ENCODE measurements around the gene ATP8B3.

Gene ATP8B3, protein sequence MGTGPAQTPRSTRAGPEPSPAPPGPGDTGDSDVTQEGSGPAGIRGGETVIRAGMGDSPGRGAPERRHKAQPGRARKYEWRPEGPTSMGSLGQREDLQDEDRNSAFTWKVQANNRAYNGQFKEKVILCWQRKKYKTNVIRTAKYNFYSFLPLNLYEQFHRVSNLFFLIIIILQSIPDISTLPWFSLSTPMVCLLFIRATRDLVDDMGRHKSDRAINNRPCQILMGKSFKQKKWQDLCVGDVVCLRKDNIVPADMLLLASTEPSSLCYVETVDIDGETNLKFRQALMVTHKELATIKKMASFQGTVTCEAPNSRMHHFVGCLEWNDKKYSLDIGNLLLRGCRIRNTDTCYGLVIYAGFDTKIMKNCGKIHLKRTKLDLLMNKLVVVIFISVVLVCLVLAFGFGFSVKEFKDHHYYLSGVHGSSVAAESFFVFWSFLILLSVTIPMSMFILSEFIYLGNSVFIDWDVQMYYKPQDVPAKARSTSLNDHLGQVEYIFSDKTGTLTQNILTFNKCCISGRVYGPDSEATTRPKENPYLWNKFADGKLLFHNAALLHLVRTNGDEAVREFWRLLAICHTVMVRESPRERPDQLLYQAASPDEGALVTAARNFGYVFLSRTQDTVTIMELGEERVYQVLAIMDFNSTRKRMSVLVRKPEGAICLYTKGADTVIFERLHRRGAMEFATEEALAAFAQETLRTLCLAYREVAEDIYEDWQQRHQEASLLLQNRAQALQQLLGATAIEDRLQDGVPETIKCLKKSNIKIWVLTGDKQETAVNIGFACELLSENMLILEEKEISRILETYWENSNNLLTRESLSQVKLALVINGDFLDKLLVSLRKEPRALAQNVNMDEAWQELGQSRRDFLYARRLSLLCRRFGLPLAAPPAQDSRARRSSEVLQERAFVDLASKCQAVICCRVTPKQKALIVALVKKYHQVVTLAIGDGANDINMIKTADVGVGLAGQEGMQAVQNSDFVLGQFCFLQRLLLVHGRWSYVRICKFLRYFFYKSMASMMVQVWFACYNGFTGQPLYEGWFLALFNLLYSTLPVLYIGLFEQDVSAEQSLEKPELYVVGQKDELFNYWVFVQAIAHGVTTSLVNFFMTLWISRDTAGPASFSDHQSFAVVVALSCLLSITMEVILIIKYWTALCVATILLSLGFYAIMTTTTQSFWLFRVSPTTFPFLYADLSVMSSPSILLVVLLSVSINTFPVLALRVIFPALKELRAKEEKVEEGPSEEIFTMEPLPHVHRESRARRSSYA (N-terminal part only)

GRCh38 chr19:1811942-1812425 is at the start of gene ATP8B3:
ATP8B3 (minus strand) TSS chr19:1812276; CDS start chr19:1811736, 540 bp downstream.
- DNase-seq (ENCODE audit: low read depth in 3 of 3), result peak; percentile 13 to 79 (median 56)

- DNase-seq (ENCODE audit: low read depth in 3 of 3), result no peak
Measured at GRCh38 chr19:1861599-1862031, 49.5 kb upstream of the ATP8B3 start.

- no peak for DNase-seq (ENCODE audit: low read depth in 3 of 3)
Measured at GRCh38 chr19:1860821-1861598, 48.9 kb upstream of the ATP8B3 start.

- DNase-seq (ENCODE audit: low read depth in 3 of 3), result peak in 1 of 3 donors; percentile 56
Measured at GRCh38 chr19:1860042-1860775, 48.1 kb upstream of the ATP8B3 start.

DNA sequence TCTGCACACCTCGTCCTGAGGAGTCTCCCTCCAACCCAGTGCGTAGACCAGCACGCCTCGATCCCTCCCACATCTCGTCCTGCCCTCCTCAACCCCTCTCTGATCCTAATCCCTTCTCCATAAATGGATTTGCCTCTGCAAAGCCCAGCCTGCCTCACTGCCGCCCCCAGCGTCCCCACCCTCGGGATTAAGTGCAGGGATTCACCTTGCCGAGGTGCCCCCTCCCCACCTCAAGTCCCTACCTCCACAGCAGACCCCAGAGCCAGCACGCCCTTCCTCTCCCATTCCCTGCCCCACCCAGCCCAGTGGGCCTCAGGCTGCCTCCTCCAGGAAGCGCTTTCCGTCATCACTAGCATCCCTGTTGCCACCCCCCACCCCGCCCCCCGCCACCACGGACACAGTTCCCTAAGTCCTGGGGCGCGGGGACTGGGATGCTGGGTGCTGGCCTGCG is 47.3 kb upstream of the ATP8B3 start:
- DNase-seq (ENCODE audit: low read depth in 3 of 3), result no peak

GRCh38 chr19:1858412-1859081 is 46.5 kb upstream of the ATP8B3 start:
- DNase-seq (ENCODE audit: low read depth in 3 of 3), result no peak

DNA sequence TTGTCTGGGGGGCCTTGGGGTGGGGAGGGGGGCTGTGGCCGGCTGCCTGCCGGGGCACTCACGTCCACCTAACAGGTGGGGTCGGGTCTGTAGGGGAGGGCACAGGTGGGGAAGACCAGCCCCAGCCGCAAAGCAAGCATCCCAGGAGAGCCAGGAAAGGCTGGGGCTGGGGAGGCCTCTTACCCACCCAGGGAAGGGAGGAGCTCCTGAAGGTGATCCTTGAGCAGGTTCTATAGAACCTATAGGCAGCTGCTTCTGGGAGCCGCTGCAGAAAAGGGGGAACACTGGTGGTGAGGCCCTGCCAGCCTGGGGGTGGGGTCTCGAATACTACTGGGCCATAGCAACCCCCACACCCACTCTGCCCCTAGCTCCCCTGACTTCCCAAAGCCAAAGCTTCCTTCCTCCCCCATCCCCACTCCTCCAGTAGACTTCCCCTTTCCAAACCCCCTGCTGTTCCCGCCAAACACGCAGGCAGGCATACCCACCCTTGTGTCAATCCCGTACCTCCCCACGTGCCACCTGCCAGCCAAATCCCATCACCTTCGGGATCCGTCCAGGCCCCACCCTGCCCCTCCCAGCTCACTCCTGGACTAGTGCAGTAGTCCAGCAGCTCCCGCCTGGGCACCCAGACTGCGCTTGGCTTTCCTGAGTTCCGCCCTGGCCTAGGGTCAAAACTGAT is 45.7 kb upstream of the ATP8B3 start:
- DNase-seq (ENCODE audit: low read depth in 3 of 3), result no peak

DNA sequence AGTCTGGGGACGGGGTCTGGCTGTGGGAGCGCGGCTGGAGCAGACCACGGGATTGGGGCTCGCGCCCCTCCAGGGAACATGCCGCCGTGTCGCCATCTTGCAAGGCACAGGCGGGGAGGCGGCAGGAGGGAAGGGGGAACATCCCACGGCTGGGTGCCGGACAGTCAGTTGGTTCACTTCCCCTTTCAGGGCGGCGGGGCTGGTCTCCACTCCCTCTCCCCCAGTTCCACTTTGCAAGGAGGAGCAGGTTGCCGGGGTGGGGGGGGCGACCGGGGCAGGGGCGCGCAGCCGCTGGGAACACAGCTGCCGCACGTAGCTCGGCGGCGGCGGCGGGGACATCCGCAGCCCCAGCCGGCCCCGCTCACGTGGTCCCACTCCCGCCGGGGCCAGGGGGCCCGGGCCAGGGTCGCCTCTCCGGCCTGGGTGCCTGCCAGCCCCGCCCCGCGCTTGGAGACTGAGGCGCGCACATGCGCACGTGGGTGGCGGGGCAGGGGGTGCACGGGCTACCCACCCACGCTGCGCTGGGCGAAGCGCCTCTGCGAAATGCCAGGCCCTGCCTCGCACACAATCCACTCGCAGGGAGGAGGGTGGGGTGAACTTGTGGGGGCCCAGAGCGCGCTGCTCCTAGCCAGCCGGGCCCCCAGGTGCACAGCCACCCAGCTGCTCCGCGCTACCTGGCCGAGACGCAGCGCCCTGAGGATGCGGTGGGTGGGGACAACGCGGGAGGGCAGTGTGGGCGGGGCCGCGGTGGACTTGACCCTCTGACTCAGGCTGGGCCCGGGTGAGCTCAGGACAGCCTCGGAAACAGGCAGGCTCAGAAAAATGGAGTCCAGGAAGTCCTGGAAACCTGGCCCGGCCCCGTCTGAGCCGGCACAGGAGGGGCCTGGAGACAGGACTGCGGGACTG is 44.9 kb upstream of the ATP8B3 start:
- DNase-seq (ENCODE audit: low read depth in 3 of 3), result peak in 1 of 3 donors; percentile 50

GRCh38 chr19:1856345-1856697 is 44.2 kb upstream of the ATP8B3 start:
- no peak for DNase-seq (ENCODE audit: low read depth in 3 of 3)

DNA sequence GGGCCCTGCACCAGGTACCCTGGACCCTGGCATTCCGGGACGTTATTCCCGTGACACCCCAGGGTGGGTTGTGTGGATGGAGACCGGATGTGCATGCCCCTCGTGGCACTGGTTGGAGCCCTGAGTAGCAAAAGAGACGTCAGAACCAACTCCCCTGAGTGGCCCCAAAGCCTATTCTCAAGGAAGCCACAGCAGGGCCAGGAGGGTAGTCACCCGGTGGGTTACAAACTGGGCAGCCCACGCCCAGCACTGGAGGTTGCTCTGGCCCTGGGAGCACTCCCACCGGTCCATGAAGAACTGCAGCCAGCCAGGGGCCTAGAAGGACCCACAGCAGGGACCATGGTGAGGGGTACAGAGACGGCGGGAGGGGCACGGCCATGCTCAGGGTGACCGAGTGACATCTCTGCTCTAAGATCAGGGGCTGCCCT is 43.8 kb upstream of the ATP8B3 start:
- no peak for DNase-seq (ENCODE audit: low read depth in 3 of 3)

GRCh38 chr19:1855040-1855827 is 43.2 kb upstream of the ATP8B3 start:
- peak; percentile 73 to 85 (median 77) for DNase-seq (ENCODE audit: low read depth in 3 of 3)

DNA sequence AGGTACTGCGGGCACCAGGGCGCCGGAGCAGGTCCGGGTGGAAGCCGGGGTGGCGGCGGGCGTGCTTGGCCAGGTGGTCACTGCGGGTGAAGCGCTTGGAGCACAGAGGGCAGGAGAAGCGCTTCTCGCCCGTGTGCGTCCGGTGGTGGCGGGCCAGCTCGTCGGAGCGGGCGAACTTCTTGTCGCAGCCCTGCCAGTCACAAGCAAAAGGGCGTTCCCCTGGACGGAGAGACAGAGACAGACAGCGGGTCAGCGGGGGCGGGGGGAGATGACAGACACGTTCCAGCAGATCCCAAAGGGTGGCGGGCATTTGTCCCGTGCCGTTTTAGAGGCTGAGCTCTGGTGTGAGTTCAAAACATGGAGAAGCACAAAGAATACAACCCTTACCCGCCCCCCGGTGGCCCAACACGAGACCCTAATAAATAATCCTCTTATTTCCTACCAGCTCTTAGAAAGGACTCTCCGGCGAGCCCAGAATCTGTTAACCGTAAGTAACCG is 42.5 kb upstream of the ATP8B3 start:
- DNase-seq (ENCODE audit: low read depth in 3 of 3), result no peak

DNA sequence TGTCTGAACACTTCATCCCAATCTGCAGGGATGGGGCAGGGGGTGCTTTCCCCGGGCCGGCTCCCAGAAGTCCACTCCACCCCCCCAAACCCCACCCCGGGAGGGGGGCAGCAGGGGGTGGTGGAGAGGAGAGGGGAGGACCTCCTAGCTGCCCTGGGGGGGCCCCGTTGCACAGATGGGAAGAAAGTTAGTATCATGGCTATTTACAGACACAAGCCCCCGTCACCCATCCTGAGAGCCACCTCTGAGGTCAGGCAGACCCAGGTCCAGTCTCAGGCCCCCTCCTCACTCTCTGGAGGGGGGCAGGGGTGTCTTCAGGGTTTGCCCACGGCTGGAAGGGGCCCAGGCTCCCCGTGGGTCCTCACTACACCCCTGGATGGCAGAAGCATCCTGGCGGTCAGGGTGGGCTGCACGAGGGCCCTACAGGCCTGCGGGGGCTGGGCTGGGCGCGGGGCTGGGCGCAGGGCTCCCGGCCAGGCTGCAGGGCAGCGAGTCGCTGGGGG is 42.0 kb upstream of the ATP8B3 start:
- DNase-seq (ENCODE audit: low read depth in 3 of 3), result no peak

DNA sequence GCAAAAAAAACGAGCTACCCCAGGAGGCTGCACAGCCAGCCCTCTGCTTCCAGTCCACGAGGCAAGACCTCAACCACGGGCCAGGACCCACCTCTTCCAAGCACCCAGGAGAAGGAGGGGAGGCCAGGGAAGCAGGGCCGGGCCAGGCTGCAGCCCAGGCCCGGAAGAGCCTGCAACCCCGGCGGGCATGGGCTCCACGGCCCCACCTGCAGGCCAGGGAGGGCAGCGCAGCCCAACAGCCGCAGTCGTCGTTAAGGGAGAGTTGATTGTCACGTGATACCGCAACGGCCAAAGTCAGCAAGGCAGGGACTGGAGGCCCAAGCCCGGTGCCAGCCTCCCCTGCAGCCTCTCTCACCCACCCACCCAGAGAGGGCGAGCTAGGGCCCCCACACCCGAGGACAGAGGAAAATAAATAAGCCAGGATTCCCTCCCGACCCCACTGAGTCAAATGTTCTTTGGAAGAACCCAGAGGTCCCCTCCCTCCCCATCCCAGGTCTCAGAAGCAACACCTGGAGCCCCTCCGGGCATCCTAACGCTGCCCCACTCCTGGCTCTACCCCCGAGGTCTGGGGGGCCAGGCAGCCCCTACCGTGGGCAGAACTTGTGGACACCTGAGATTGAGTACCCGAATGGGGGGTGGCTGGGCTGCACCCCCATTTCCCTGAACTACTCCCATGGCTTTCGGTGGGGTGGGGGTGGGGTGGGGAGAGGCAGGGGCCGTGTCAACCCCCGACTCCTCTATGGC is 41.4 kb upstream of the ATP8B3 start:
- peak; percentile 72 to 75 (median 73) for DNase-seq (ENCODE audit: low read depth in 3 of 3)

DNA sequence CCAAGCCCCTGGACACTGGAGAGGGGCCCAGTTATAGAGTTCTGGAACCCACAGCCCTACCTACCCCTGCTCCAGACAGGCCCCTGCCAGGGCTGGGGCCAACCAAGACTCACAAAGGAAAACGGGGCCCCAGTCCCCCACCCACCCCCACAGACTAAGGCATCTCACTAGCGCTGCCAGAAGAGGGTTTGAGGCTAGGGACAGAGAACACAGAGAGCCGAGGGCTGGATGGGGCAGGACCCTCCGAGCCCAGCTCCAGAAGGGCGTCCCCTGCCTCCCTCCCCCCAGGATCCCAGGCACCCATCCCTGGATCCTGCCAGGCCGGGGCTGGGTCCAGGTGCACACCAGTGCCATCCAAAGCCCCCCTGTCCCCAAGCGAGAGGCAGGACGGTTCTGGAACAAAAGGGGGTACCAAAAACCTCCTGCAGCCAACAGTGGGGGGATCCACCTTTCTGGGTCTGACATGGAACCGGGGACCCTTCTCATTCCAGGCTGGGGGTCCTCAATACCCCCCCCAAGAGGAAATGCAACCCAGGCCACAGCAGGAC is 40.6 kb upstream of the ATP8B3 start:
- no peak for DNase-seq (ENCODE audit: low read depth in 3 of 3)

Data from stimulated activated CD4-positive, alpha-beta T cell treated with anti-CD3 and anti-CD28 coated beads, TNF-alpha, amount 100 ng/mL, for 48 hours (primary cell).